Adipocyte (in vitro differentiated cells): ENCODE data around the gene ZFHX3.

ENCODE experiments used
- DNase-seq: peaks from one replicate; pipeline ENCODE4 v3.0.0-alpha.2; 2015; ENCODE audit warnings: low read depth
- H3K27me3 ChIP-seq: replicated peaks from 2 replicates; pipeline ENCODE4 v1.7.0; 2013; ENCODE audit warnings: mild to moderate bottlenecking, low read length, moderate library complexity; ENCODE audit not compliant: control insufficient read depth, insufficient read depth
- H3K36me3 ChIP-seq: 2 replicates; pipeline ENCODE4 v1.7.0; 2013; ENCODE audit warnings: low read length, mild to moderate bottlenecking, moderate library complexity; ENCODE audit not compliant: control insufficient read depth, insufficient read depth, severe bottlenecking
- H3K4me1 ChIP-seq: 2 replicates; pipeline ENCODE4 v1.7.0; 2013; ENCODE audit warnings: mild to moderate bottlenecking, low read length, moderate library complexity; ENCODE audit not compliant: control insufficient read depth, insufficient read depth
- H3K4me3 ChIP-seq: 2 replicates; pipeline ENCODE4 v1.7.0; 2013; ENCODE audit warnings: mild to moderate bottlenecking, low read length, moderate library complexity
- H3K9ac ChIP-seq: 2 replicates; pipeline ENCODE4 v1.7.0; 2013; ENCODE audit warnings: mild to moderate bottlenecking, low read length, moderate library complexity
- H3K9me3 ChIP-seq: 2 replicates; pipeline ENCODE4 v1.7.0; 2013; ENCODE audit warnings: mild to moderate bottlenecking, low read length, moderate library complexity; ENCODE audit not compliant: control insufficient read depth

ZFHX3 gene

DNA sequence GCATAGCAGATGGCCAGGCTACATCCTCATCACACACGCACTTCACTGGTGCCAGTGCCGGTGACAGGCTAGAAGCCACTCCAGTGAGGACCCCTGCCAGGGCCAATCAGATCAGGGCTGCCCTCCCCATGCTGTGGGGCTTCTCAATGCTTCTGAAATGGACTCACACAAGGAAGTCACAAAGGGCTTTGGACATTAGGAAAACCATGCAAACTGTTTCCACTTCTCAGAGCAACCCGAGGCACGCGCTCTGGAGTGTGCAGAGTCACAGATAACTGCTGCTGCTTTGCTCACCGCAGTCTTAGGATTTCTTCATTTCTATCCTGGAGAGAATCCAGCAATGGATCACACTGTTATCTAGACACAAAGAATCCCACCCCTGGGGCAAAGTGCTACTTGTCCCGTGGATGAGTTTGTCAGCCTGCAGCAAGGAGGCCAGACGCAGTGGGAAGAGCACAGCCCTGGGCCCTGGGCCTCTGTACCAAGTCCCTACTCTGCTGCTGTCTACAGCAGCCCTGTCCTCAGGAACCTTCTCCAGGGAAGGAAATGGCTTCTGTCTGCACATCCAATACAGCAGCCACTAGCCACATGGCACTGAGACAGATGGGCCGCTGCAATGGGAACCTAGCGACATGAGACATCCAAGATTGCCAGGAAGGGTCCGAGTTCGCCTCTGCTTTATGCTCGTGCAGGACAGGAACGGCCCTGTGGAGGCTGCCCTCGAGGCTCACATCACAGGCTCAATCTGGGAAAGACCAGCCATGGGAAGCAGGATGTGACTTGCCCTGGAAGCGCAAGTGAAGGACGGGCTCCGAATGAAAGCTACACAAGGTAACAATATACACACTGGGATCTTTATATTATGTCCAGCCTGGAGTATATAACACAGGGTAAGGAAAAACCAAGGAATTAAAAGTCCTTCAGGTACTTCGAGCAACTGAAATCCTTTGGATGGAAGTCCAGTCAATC is 169.3 kb downstream of the ZFHX3 start:
- Histone ChIP-seq H3K9me3 (no peaks in the 10 kb centered on the region), H3K4me3 (no peak overlapping the region), H3K27me3 (no peaks in the 10 kb centered on the region), H3K4me1 (peaks cover 41% of the 10 kb centered on the region), H3K36me3 (no peaks in the 10 kb centered on the region), H3K9ac (no peak overlapping the region)
- peak; percentile 21 for DNase-seq

DNA sequence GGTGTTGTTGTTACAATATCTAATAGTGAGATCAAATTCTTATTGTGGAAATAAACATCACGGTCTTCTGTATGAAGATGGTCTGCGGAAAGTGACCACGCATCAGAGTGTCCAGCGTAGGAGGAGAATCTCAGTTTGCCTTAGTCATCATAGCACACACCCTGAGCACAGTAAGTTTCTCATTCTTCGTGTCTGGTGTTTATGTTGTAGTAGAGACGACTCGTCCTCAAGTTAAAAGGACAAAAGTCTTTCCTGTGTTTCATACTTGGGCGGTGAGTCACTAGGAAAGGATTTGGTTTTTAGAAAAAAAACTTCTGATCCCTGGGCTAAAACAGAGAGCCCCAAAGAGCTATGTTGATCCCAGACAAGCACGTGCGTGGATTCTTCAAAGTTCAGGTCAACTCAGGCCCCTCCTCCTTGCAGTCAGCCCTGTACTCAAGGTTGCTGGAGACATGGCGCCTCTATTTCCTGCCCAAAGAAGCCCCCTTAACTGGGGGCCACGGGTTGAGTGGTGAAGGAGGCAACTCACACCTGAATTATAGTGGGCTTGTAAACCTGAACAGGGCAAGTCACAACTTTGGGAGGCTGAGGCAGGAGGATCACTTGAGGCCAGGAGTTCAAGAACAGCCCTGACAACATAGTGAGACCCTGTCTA is 170.4 kb downstream of the ZFHX3 start:
- Histone ChIP-seq H3K4me3 (no peak overlapping the region), H3K27me3 (no peaks in the 10 kb centered on the region), H3K36me3 (no peaks in the 10 kb centered on the region), H3K4me1 (peaks cover 40% of the 10 kb centered on the region), H3K9ac (peak overlapping the region; percentile 42), H3K9me3 (no peaks in the 10 kb centered on the region)
- DNase-seq: peak; percentile 78

DNA sequence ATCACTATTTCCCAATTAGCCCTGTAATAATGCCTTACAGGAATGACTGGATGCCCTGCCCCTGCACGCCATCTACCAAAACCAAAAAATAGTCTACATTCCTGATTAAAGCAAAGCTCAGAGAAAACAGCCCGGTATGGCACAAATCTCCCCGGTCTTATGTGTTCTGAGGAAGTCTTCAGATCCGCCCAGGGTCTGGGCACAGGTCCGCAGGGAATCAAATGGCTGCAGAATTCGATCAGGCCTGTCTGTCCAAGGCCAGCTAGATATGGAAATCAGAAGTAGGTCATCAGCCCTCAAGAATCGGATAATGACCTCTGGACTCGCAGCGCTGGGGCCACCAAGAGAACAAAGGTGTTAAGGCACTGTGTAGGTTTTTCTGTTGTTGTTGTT is 171.0 kb downstream of the ZFHX3 start:
- Histone ChIP-seq H3K36me3 (no peaks in the 10 kb centered on the region), H3K4me1 (peaks cover 40% of the 10 kb centered on the region), H3K9ac (no peak overlapping the region), H3K9me3 (no peaks in the 10 kb centered on the region), H3K27me3 (no peaks in the 10 kb centered on the region), H3K4me3 (no peak overlapping the region)
- DNase-seq: peak; percentile 46

DNA sequence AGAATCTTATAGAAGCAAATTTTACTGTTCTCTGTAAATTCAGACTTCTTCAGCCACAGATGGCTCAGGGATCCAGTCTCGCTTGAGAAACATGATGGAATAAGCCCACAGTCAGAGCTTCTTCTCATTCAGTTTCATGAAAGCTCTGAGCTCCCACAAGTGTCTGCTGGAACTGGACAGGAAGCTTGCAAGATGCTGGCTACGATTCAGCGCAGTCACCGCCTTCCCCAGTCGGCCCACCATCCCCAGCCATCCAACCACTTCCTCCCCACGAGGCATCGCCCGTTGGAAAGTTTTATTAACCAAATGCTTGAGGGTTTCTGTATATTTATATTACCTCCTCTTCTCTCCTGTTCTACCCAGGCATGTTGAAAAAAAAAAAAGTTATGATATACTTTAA is 171.7 kb downstream of the ZFHX3 start:
- peak; percentile 75 for DNase-seq
- Histone ChIP-seq H3K36me3 (no peaks in the 10 kb centered on the region), H3K4me3 (no peak overlapping the region), H3K4me1 (peaks cover 40% of the 10 kb centered on the region), H3K9me3 (no peaks in the 10 kb centered on the region), H3K9ac (peak overlapping the region; percentile 11), H3K27me3 (no peaks in the 10 kb centered on the region)

DNA sequence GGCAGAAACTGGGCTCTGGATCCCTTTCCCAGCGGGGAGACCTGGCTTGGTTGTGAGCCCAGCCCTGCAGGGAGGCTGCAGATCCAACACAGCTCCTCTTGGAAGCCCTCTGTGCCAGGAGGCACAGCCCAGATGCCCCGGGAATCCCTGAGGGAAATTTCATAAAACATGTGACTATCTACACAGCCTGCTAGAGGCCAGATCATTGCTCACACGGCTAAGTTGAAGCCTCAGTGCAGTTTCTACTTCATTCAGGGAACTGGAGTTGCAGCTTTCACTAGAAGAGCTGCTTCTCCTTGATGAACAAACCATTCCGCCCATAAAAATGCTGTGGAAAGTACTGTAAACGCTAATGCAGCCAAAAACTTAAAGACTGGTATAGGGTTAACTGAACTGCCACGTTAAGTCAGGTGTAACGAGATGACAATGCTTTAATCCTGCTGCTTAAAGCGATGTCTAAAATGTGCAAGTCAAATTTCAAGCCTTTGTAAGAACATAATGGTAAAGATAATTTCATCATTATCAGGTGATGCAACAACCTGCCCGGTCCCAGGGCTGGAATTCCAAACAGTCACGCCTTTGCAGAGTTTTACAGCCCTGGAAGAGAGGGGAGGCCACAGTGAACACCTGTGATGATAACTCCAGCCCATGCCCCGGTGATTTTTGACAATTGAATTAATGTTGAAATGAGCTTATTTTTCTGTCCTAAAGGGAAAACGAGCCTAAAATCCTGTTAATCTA is 172.5 kb downstream of the ZFHX3 start:
- H3K9ac ChIP-seq: peak overlapping the region; percentile 11
- no peaks in the 10 kb centered on the region for H3K36me3 ChIP-seq
- H3K27me3 ChIP-seq: no peaks in the 10 kb centered on the region
- no peak overlapping the region for H3K4me3 ChIP-seq
- no peaks in the 10 kb centered on the region for H3K9me3 ChIP-seq
- peaks cover 40% of the 10 kb centered on the region for H3K4me1 ChIP-seq
- peak; percentile 22 for DNase-seq

DNA sequence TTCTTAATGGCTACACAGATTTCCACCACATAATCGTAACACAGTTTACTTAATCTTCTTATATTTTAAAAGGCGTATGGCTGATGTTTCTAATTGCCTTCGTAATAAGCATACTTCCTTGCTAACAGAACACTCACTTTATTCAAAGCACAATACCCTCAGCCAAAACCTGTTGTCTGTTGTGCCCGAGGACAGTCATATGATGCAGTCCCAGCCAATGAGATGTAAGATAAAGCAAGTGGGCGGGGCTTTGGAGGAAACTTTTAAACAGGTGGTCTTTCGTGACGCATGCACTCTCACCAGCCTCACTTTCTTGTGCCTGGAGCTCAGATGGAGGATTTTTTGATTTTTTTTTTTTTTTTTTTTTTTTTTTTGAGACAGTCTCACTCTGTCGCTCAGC is 174.1 kb downstream of the ZFHX3 start:
- no peaks in the 10 kb centered on the region for H3K27me3 ChIP-seq
- H3K4me3 ChIP-seq: no peak overlapping the region
- H3K9ac ChIP-seq: no peak overlapping the region
- H3K9me3 ChIP-seq: no peaks in the 10 kb centered on the region
- H3K4me1 ChIP-seq: peaks cover 40% of the 10 kb centered on the region
- DNase-seq: no peak
- H3K36me3 ChIP-seq: no peaks in the 10 kb centered on the region

DNA sequence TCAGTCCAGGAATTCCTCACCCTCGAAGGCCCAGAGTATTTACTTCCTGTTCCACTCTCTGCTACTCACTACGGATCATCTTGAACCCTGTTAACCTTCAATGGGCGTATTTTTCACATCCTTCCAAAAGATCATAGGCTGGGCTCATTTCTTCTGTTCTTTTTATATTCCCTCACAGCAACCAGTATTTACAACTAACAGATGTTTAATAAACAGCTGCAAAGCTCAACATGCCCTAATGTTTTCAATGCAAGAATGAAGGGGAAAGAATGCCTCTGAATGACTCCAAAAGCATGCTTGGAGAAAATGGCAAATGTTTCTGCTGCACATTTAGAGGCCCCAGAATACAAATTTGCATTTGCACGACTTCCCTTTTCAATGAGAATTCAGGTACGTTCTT is 174.9 kb downstream of the ZFHX3 start:
- Histone ChIP-seq H3K36me3 (no peaks in the 10 kb centered on the region), H3K9me3 (no peaks in the 10 kb centered on the region), H3K4me3 (no peak overlapping the region), H3K9ac (no peak overlapping the region), H3K27me3 (no peaks in the 10 kb centered on the region), H3K4me1 (peaks cover 32% of the 10 kb centered on the region)
- no peak for DNase-seq

DNA sequence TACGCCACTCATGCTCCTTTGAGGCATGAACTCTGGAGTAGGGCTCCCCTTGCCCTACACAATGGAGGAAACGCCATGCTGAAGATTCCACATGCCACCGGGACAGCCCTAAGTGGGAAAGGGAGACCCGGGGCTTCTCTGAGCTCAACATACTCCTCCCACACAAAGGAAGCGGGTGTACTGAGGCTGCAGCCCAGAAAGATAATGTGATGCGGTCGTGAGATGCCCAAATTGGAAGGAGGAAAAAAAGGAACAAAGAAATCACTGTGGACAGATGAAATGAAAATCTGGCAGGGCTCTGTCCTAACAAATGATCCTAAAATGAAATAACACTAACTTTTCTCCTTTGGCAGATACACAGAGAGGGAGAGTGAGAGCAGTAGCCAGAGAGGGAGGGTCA is 182.1 kb downstream of the ZFHX3 start:
- Histone ChIP-seq H3K4me3 (no peak overlapping the region), H3K9ac (no peak overlapping the region), H3K9me3 (no peaks in the 10 kb centered on the region), H3K36me3 (no peaks in the 10 kb centered on the region), H3K4me1 (no peaks in the 10 kb centered on the region), H3K27me3 (no peaks in the 10 kb centered on the region)
- no peak for DNase-seq

DNA sequence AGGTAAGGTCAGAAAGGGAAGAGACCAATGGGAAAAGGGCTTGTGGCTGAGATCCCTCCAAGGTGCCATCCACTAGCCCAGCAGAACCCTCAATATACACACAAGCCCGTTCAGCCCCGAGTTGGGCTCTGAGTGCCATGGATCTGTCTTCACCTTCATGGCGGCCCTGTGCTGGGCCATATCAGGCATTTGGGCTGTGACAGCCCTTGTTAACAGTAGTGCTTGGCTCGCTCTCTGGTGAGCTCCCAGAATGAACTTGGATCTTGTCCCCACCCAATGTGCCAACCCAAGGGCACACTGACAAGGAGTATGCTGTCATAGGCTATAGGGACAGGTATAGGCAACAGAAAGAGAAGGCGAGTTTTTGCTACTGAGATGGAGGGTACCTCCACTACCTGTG is 182.7 kb downstream of the ZFHX3 start:
- no peak overlapping the region for H3K4me3 ChIP-seq
- no peaks in the 10 kb centered on the region for H3K27me3 ChIP-seq
- H3K9me3 ChIP-seq: no peaks in the 10 kb centered on the region
- H3K36me3 ChIP-seq: no peaks in the 10 kb centered on the region
- no peak for DNase-seq
- H3K4me1 ChIP-seq: no peaks in the 10 kb centered on the region
- H3K9ac ChIP-seq: no peak overlapping the region

DNA sequence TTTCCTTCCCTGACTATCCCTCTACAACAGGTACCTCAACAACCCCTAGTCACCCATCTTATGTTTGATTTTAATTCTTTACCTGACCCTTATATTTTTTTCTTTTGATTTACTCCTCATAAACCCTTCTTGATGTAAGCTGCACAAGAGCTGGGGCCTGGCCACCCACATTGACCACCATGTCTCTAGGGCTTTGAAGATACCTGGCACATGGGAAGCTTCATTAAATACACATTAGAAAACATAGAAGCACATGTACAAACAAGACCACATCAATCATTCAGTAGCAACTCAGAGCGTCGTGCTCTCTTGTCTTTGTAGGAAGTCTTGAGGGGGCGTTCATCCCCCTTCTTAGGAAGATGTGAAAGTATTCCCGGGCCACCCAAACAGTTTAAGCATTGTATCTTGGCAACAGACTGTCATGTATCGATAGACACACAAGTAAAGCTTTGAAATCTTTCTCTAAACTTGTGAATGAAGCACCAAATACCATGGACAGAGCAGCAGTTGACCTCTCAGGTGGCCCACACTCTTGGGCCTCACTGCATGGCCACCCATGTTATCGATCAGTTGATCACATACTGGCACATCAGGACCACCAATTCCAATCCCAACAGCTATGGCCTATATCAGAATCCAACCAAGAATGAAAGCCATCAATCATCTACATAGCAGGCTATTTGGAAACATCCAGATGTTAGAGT is 183.6 kb downstream of the ZFHX3 start:
- DNase-seq: no peak
- Histone ChIP-seq H3K4me3 (no peak overlapping the region), H3K36me3 (no peaks in the 10 kb centered on the region), H3K9ac (no peak overlapping the region), H3K27me3 (no peaks in the 10 kb centered on the region), H3K4me1 (peaks cover 2% of the 10 kb centered on the region), H3K9me3 (no peaks in the 10 kb centered on the region)

DNA sequence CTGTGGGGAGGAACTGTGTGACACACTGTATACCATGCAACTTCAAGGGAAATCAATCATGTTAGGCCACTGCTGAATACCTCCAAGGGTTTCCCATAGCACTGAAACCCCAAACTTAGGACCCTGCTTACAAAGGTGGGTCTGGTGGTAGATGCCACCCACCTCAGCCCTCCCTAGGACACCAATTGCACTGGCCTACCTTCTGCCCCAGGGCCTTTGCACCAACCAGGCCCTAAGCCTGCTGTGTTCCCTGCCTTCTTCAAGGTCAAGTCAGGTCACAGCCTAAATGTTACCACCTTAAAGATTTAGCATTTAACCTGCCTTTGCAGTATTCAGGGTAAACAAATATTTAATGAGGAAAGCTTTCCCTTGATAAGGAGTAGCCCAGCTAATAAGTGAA is 185.8 kb downstream of the ZFHX3 start:
- Histone ChIP-seq H3K4me1 (peaks cover 17% of the 10 kb centered on the region), H3K36me3 (no peaks in the 10 kb centered on the region), H3K9me3 (no peaks in the 10 kb centered on the region), H3K4me3 (no peak overlapping the region), H3K9ac (no peak overlapping the region), H3K27me3 (no peaks in the 10 kb centered on the region)
- DNase-seq: no peak
